AG04449 (cell line): ENCODE data around the gene HS3ST4.

Experiments
- CTCF ChIA-PET: fragments of 350-600 bp; formaldehyde crosslinking; extraction: SDS; loops from one replicate; lab custom pipeline; 2021; ENCODE audit warnings: antibody characterized with exemption; lab: Yijun Ruan, JAX
- POLR2A ChIA-PET: fragments of 400-600, 350-600 bp; formaldehyde crosslinking; extraction: SDS; loops from one replicate; lab custom pipeline; 2020; ENCODE audit warnings: antibody characterized with exemption, inconsistent platforms; lab: Yijun Ruan, JAX
- DNase-seq: peaks from one replicate; pipeline ENCODE4 v3.0.0-alpha.2; 2010; ENCODE audit warnings: low read depth, low spot score
- H3K4me3 ChIP-seq: 2 replicates; pipeline ENCODE4 v1.5.1; 2011; ENCODE audit warnings: low read depth, mild to moderate bottlenecking, control low read depth, low read length
- CTCF ChIP-seq: IDR thresholded peaks from one replicate; pipeline ENCODE4 v1.5.1; 2011; ENCODE audit warnings: mild to moderate bottlenecking, moderate library complexity, low read length, control low read depth, inconsistent platforms; ENCODE audit not compliant: insufficient read depth; ENCODE audit errors: missing control alignments

The HS3ST4 gene

GRCh38 chr16:25841761-25842160 is 150.0 kb downstream of the HS3ST4 start:
- CTCF ChIA-PET = interaction anchor here (0.9 to 1.3 kb wide), 2 partner anchors 11 to 12 kb away, joined by 3 read pairs; no protein-coding TSS in a partner anchor
- TF ChIP-seq CTCF = no peak
- POLR2A ChIA-PET = no interaction called here
- no peak for DNase-seq
- no peak overlapping the region for H3K4me3 ChIP-seq

- DNase-seq = no peak
- CTCF ChIA-PET = no interaction called here
- POLR2A ChIA-PET = no interaction called here
- no peak for TF ChIP-seq CTCF
- H3K4me3 ChIP-seq = no peak overlapping the region
These were observed 154.1 kb downstream of the HS3ST4 start for GRCh38 chr16:25845901-25846300.

GRCh38 chr16:25854141-25854540 is 162.4 kb downstream of the HS3ST4 start:
- POLR2A ChIA-PET = no interaction called here
- CTCF ChIA-PET = no interaction called here

GRCh38 chr16:25855063-25855462 is 163.3 kb downstream of the HS3ST4 start:
- TF ChIP-seq CTCF = no peak
- ChIA-PET POLR2A (no interaction called here), CTCF (no interaction called here)
- DNase-seq = no peak
- H3K4me3 ChIP-seq = no peak overlapping the region

More at GRCh38 chr16:25854141-25854540, 162.4 kb downstream of the HS3ST4 start:
- no peak for DNase-seq
- no peak for TF ChIP-seq CTCF
- H3K4me3 ChIP-seq = no peak overlapping the region

- CTCF ChIA-PET = no interaction called here
- no peak for TF ChIP-seq CTCF
- no peak for DNase-seq
- H3K4me3 ChIP-seq = no peak overlapping the region
- POLR2A ChIA-PET = no interaction called here
These were observed 164.1 kb downstream of the HS3ST4 start for GRCh38 chr16:25855818-25856217.

GRCh38 chr16:25859645-25860044 is 167.9 kb downstream of the HS3ST4 start:
- TF ChIP-seq CTCF = no peak
- ChIA-PET CTCF (no interaction called here), POLR2A (no interaction called here)
- DNase-seq = no peak
- no peak overlapping the region for H3K4me3 ChIP-seq
